ENCODE measurements around the gene SCARB2.
"Not testable (repeated sequence)": the region's sequence is repeated elsewhere in the genome, so short reads cannot be mapped to it uniquely, and the experiment has no call there.

SCARB2 gene

GRCh38 chr4:76213415-76214176 lies at the start of gene SCARB2:
Gene SCARB2, minus strand, starts transcription at chr4:76213824. Its CDS starts 281 bp downstream, at chr4:76213543.
- DNase-seq, result peak; percentile 55

DNA sequence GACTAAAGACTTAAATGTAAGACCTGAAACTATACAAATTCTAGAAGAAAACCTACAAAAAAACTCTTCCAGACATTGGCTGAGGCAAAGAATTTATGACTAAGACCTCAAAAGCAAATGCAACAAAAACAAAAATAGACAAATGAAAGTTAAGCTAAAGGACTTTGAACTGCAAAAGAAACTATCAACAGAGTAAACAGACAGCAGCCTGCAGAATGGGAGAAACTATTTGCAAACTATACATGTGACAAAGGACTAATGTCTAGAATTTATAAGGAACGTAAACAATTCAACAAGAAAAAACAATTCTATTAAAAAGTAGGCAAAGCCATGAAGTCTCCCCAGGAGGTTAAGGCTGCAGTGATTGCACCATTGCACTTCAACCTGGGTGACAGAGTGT lies 46.9 kb upstream of the SCARB2 start:
- DNase-seq, result no peak

GRCh38 chr4:76257824-76258223 lies 44.2 kb upstream of the SCARB2 start:
- DNase-seq, result no peak

DNA sequence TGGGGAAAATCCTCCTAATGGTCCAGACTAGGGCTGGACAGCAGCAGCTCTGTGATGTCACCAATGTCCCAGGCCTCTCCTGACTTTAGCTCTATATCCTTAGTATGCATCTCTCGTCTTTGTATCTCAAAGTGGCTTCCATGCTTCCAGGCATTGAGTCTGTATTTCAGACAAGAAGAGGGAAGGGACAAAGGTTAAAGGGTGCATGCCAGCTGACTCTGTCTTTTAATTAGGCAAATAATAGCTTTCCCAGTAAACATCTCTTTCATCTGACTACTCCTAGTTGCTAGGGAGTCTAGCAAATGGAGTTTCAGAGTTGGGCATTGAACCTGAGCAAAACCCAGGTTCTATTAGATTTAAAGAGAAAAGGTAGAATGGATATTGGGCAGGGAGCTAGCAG lies 43.3 kb upstream of the SCARB2 start:
- DNase-seq, result no peak

- no peak for DNase-seq
These were observed 42.4 kb upstream of the SCARB2 start for GRCh38 chr4:76256032-76256431.

DNA sequence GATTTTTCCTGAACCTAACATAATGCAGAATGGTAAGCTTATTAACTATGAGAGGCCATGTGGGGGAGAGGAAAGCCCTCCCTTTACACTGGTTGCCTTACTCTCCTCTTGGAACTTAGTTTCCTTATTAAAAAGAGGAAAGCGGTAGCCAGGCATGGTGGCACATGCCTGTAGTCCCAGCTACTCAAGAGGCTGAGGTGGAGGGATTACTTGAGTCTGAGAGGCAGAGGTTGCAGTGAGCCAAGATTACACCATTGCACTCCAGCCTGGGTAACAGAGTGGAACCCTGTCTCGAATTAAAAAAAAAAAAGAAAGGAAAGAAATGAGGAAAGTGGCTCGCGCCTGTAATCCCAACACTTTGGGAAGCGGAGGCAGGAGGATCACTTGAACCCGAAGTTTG lies 39.9 kb upstream of the SCARB2 start:
- no peak for DNase-seq

- no peak for DNase-seq
These were observed 38.6 kb upstream of the SCARB2 start for GRCh38 chr4:76252271-76252653.

DNA sequence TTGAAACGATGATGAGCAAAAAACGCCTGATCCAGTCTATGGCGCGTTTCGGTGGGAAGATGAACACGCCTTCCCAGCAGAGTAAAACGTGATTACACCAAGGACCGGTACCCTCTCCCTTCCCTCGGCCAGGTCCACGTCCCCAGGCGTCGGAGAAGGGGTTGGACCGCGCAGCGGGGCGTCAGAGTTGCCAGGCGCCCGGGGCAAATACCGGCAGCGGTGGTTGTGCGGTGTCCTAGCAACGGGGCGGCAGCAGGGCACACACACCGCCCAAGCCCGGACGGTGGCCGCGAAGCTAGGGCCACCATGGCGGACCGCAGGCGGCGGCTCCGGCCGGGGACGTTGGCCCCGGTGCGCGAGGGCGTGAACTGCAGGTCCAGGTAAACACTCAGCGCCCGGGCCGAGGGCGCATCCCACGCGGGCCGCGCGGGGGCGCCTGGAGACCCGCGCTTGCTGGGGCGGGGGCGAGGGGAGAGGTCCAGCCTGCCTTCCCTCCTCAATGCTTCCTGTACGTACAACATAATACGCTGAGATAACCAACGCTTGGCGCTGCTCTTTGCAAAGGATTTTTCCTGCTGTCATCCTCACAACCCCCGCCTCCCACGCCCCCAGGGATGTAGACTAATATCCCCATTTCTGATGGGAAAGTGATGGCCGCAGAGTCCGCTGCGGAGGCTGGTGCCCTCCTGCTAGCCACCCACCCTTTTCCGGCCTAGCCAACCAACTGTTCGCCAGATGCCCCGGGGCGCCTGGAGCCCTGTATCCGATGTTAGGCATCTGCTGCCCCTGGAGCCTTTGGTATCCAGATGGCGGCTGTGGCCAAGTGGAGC lies 38.0 kb upstream of the SCARB2 start, which contains the start of gene FAM47E:
FAM47E (plus strand) TSS at position 281 of the 830 bp plus-strand sequence; CDS start at position 307, 26 bp downstream.
- DNase-seq, result no peak

- DNase-seq, result no peak
These were observed 37.3 kb upstream of the SCARB2 start for GRCh38 chr4:76250962-76251361.

DNA sequence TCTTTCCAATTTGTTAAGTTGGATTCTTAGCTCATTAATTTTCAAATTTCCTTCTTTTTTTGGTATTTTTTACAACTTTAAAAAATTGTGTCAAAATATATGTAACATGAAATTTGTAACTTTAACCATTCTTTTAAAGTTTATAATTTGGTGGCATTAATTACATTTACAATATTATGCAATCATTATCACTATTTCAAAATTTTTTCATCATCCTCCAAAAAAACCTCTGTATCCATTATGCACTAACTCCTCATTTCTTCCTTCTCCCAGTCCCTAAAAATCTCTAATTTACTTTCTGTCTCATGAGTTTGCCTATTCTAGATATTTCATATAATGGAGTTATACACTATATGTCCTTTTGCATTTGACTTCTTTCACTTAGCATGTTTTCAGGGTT lies 33.2 kb upstream of the SCARB2 start:
- DNase-seq, result no peak

- no peak for DNase-seq
These were observed 32.4 kb upstream of the SCARB2 start for GRCh38 chr4:76246025-76246424.

- DNase-seq, result not testable (repeated sequence)
These were observed 30.3 kb upstream of the SCARB2 start for GRCh38 chr4:76243877-76244276.

- DNase-seq, result no peak
These were observed 26.6 kb upstream of the SCARB2 start for GRCh38 chr4:76240236-76240635.

- no peak for DNase-seq
These were observed 25.1 kb upstream of the SCARB2 start for GRCh38 chr4:76238701-76239100.

DNA sequence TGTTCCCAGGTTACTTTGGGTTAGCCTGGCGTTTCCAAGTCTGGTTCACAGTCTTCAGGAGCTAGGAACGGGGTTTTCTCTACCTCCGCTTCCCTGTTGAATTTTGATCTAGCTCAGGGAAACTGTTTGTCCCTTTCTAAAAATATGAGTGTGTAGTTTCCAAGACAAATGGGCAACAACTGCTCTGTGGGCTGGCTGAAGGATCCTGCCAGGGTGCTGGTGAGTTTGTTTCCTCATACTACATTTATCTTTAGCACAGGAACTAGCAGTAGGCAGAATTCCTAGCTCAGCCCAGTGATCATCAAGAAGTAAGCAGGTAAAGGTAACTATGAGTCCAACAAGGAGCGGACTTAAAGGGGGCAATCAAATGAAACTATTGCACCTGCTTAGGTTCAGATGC lies 24.6 kb upstream of the SCARB2 start:
- DNase-seq, result no peak

DNA sequence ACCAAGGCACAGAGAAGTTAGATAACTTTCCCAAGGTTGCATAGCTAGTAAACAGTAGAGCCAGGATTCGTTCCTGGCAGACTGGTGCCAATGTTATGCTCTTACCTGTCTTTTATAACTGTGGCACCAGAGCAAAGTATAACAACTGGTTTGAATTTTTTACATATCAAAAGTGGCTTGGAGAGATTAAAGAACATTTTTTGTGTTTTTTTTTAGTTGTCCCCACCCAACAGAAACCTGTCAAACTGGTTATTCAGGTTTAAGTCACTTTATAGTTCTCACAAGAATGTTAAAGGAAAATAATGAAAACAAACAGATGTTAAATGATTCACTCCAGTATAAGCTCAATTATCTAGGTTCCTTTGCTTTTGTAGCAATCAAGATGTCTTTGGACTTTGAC lies 22.3 kb upstream of the SCARB2 start:
- DNase-seq, result no peak

GRCh38 chr4:76235407-76235806 lies 21.8 kb upstream of the SCARB2 start:
- DNase-seq, result no peak

GRCh38 chr4:76234679-76235044 lies 21.0 kb upstream of the SCARB2 start:
- DNase-seq, result no peak

GRCh38 chr4:76233967-76234678 lies 20.5 kb upstream of the SCARB2 start:
- DNase-seq, result no peak

- no peak for DNase-seq
These were observed 19.9 kb upstream of the SCARB2 start for GRCh38 chr4:76233529-76233928.

GRCh38 chr4:76233083-76233482 lies 19.5 kb upstream of the SCARB2 start:
- DNase-seq, result no peak

DNA sequence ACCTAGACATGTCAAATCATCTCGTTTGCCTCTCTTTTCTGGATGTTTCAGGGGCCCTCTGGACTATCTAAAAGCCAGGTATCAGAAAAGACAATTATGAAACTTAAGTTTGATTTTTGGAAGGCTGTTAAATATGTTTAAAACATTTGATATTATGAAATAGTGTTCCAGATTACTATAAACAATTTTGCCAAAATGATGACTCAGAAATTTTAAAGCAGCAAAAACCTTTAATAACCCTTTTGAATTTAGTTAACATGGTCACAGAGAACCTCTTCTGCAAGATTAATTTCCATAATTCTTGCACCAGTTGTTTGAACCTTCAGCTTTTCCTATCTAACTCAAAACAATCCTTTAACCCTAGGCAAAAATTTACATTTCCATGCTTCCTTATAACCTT lies 19.1 kb upstream of the SCARB2 start:
- DNase-seq, result no peak

DNA sequence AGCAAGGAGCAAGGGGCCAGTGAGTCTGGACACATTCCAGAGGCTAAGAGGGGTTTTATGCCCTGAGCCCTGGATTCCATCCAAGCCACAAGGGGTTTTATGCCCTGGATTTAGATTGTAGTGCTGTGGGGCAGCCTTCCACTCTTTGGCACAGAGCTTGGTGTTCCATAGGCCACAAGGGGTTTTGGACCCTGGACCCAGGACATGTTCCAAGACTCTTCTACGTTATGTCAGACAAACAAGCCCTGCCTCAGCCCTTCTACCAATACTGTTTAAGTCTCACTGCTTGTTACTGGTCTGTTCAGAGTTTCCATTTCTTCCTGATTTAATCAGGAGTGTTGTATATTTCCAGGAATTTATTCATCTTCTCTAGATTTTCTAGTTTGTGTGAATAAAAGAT lies 12.8 kb upstream of the SCARB2 start:
- no peak for DNase-seq

- no peak for DNase-seq
These were observed 10.5 kb upstream of the SCARB2 start for GRCh38 chr4:76224171-76224570.

Measured in activated CD4-positive, alpha-beta T cell treated with anti-CD3 and anti-CD28 coated beads for 1 hour (primary cell).